Inflammatory macrophage treated with lipopolysaccharide for 1 hour (primary cell): ENCODE measurements around the gene CDH13.
"Not testable (repeated sequence)": the region's sequence is repeated elsewhere in the genome, so short reads cannot be mapped to it uniquely, and the experiment has no call there.

Source experiments
- DNase-seq, 2 donors: peaks; one replicate each; pipeline ENCODE4 v3.0.0-alpha.2; 2020 to 2022

CDH13 gene

DNA sequence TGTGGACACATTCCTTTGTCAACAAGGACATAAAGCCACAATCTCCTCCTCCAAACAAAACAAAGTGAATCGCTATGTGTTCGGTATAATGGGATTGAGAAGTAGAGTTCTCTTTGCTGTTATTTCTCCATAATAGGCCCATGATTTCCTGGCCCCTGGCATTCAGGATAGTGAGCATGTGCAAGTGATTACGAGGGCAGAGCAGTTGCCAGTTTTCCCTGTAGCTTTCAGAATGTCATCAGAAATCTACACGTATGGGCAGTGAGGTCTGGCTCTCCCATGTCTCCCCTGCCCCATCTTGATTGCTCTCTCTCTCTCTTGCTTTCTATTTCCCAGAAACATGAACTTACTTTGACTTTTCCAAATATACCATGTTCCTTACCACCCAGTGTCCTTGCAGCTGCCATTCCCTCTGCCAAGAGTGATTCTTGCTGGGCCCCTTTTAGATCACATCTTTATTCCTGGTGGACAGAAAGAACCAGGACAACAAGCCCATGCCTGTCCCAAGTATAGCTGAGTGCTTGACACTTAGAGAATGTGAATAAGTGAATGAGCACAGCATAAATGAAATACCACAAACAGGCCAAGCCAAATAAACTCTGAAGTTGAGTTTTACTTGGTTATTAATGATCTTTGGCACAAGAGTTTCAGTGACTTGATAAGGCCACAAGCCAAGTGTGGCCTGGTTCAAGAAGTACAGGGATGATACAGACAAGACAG lies 273.1 kb downstream of the CDH13 start:
- no peak for DNase-seq

DNA sequence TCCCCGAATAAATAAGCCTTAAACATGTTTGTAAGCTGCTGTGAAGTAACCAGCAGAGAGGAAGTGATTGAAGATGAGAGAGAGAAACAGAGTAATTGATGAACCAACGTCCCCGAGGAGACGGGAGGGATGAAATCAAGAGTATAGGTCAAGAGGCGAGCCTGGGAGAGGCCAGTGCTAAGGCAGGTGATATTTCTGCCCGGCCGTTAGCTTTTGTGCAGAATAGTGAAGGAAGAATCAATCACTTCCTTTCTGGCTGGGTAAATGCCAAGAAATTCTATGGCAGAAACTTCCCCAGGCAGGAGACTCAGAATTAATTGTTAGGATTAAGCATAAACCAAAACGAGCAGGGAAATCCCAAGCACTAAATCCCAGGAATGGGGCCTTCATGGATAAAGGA lies 273.8 kb downstream of the CDH13 start:
- DNase-seq: no peak

GRCh38 chr16:82911925-82912324 lies 285.2 kb downstream of the CDH13 start:
- no peak for DNase-seq

DNA sequence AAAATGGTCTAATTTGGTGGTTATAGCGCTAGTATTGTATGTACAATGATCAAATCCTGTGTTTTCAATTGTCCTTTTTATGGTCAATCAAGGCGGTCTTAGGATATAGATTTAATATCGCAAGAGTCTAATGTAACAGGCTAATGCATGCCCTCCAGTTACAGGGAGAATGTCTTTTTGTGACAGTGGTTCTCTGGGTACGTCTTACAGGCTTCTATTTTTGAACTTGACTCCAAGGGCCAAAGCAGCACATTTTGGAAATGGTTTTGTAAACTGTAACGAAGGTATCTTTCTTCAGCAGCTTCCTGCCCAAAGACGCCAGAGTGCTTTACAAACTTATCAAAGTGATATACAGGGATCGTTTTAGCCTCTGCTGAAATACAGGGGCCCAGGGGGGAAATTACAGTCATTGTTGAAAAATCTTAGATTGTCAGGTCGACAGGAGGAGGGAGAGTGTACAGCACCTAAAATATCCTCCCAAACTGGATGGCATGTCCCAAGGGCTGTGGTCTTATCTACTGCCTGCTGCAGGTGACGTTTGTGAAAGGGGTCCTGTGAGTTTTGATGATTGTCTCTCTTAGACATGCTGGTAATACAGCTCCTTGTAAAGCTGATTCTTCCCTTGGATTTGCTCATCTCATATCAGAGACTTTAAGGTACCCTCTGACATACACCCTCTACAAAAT lies 288.5 kb downstream of the CDH13 start:
- DNase-seq: no peak

- no peak for DNase-seq
Observed at GRCh38 chr16:82917886-82918595, 291.3 kb downstream of the CDH13 start.

DNA sequence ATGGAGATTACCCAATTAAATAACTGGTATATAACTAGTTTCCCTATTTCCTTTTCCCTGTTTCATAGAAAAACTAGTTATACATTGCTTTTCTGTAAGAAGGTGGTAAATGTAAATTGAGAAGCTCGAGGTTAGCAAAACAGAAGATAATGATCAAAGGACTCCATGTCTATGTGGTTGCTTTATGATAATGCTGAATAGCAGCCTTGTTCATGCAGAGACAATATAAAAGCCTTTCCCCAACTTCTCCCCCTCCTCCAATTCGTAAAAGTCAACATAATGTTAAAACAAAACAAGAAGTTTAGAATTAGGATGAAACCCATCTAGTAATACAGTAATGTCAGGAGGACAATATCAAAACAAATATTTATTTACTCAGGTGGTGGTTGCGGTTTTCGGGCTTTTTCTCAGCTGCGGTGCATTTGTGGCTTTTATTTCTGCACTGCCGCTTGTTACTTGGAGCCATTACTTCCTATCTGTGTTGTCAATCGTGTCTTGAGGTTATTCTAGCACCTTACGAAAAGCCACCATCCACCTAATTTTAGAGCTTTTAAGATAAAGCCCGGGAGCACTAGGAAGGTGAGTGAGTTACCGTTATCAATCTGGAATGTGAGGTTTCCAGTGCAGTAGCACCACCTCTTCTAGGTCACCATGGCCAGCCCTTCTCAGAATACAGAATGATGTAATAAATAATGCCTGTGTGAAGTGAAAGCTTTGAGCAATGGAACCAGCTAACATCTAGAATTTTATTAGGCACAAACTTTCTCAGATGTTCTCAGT lies 297.5 kb downstream of the CDH13 start:
- DNase-seq: no peak

- no peak for DNase-seq
Observed at GRCh38 chr16:82926500-82926899, 299.7 kb downstream of the CDH13 start.

- not testable (repeated sequence) for DNase-seq
Observed at GRCh38 chr16:82933933-82934332, 307.2 kb downstream of the CDH13 start.

GRCh38 chr16:82935766-82936165 lies 309.0 kb downstream of the CDH13 start:
- no peak for DNase-seq

DNA sequence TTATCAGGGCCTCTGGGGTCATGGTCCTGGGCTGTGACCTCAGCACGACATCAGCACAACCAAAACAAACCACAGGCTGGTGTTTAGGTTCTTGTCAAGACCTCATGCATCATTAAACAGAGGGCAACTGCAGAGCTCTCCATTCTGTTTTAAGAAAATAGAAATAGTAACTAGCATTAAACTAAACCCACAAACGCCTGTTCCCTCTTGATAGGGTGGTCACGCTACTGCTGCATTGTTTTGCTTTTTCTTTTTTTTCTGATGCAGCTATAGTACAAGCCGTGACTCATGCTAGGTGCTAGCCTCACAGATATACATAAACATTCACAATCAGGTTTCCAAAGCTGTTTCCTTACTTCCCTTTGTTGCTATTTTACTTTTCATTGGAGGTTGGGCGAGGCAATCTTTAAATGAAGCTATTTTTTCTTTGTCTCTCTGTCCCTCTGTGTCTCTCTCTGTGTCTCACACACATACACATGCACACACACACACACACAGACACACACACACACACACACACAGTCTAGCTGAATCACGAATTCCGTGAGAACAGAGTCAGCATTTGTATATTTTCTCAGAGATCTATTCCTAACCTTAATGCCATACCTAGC lies 310.3 kb downstream of the CDH13 start:
- no peak for DNase-seq

GRCh38 chr16:82937926-82938520 lies 311.3 kb downstream of the CDH13 start:
- no peak for DNase-seq

DNA sequence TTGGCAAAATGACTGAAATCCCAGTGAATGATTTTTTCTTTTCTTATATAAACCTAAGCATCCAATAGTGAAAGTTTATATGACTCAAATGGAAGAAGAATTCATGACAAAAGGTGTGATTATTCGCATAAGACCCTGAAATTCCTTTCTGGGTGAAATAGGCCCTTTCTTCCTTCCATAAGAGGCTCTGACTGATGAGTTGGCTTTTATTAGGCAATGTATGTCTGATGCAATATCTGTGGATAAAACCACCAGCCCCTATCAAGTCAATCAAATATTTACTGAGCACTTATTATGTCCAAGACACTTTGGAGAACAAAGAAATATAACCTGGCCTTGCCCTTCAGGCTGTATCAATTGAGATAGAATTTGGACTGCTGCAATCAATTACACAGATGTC lies 316.6 kb downstream of the CDH13 start:
- DNase-seq: no peak

DNA sequence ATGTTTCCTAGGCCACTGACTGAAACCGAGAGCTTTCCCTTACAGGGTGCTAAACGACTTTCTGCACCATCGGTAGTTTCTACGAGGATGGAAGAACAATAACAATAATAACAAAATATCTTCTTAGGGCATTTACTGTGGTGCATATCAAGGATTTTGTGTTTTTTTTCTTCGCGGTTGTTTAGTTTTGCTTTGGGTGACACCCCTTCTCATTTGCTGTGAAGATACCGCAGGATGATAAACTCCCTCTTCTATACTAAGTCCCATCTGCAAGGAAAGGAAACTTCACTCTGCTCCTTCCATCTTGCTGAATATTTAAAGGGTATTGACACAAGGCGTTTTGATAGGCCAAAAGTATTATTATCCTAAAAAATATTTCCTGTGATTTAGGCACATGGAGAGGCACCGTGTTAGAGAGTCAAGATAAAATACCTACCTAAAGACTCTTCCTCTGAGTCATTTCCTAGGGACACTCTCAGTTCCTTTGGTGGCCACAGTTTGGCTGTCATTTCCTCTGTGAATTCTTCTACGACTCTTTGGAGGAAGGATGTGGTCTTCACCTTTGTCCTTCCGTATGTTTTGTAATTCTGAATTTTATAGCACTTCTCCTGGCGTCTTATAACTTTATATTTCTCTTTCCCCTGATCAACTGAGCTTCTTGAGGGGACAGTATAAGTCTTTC lies 318.8 kb downstream of the CDH13 start:
- DNase-seq: no peak

GRCh38 chr16:82947698-82948097 lies 320.9 kb downstream of the CDH13 start:
- no peak for DNase-seq

DNA sequence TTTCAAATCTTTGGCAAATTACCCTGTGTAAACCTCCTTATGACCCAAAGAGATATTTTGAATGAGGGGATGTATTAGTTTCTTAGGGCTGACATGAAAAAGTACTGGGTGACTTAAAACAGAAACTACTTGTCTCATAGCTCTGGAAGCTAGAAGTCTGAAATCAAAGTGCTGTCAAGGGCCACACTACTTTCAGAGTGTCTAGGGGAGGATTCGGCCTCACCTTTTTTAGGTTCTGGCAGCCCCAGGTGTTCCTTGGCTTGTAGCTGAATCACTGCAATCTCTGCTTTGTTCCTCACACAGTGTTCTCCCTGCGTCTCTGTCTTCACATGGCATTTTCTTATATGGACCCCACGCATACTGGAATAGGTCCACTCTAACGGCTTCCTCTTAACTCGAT lies 322.2 kb downstream of the CDH13 start:
- DNase-seq: no peak

DNA sequence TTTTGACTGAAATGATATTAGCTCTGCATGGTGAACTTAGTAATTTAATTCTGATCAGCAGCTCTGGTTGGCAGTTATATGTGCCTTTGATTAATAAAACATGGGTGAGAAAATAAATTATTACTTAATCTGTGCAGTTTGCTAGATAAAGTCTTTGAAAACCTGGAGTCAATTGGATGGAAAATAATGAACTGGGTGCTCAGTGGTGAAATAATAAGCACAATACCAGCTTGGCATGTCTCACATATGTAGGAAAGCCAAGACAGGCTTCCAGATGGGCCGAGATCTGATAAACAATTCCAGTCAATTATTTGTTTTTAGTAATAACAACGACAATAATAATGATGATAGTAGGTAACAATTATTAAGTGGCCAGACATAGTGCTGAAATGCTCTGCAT lies 326.7 kb downstream of the CDH13 start:
- no peak for DNase-seq

DNA sequence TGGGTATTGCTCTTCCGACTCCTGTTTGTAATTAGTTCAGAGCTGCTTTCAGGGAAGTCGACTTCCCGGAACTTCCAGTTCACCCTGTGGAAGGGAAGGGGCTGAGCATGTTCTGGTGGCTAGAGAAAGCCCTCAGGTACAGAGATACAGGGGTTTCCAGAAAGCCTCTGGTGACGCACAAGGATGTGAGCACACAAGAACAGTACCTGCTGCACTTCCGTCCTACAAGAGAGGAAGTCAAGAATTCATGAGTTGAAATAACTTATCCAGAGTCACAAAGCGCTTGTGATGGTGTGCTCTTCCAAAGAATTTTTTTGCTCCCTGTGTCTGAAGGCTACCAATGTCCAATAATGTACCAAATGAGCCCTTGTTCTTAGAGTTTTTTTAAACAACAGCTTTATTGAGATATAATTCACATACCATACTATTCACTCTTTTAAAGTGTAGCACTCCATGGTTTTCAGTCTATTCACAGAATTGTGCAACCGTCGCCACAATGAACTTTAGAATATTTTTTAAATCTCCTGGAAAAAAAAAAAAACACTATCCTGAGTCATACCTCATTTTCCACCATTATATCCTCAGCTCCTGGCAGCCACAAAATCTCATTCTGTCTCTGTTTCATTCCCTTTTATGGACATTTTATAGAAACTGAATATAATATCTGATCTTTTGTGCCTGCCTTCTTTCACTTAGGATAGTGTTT lies 327.6 kb downstream of the CDH13 start:
- no peak for DNase-seq

DNA sequence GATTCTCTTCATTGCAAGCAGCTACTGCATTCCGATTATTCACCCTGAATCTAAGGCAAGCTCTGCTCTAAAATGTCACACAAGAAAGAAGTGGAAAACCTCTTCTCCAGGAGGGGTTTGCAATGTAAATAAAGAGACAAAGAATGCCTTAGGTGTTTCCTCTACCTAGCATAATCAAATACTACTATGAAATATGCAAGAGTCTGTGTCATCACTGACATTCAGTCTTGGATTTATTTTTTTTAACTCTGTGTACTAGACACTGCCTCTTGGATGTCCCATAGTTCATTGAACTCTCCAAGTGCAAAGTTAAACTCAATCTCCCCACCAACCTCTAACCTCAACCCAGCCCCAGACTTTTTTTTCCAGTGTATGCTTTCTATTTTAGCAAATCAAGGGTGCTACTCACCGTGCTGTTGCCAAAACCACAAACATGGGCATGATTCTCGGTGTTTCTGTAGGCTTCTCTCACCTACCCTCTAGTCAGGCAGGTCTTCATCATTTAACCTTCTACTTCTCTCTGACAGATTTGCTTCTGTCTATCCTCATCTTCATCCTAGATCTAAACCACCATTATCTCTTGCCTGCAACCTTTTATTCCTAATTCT lies 329.1 kb downstream of the CDH13 start:
- no peak for DNase-seq

DNA sequence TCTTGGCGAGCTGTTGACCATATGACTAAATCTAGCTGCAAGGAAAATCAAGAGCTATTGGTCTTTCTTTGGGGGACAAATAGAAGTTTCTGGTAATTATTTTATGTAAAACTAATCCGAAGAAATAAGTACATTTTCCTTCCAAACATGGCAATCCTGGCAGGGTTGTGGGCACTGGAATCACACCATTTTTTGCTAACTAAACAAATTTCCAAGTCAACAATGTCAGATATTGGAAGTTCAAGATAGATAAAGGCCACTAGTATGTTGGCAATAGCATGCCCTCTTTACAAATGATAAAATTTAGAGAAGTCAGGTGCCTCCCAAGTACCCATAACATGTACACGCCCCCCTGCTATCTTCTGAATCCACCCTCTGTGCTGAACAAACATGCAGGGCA lies 330.4 kb downstream of the CDH13 start:
- DNase-seq: no peak

DNA sequence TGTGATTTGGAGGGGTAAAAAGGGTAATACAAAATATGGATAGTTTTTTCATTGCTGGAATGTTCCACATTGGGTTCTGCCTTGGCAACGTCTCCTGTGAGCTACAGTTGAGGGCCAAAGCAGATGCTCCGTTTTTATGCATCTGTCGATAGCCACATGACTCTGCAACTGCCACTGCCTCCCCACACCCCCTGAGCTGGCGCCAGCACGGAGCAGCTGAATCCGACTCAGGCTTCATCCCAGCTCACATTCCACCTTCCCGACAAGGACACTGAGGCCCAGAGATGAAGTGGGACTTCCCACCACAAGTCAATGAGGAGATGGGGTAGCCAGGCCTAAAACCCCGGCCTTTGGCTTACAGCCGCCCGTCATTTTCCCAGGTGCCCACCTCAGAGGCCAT lies 334.1 kb downstream of the CDH13 start:
- no peak for DNase-seq

- DNase-seq: no peak
Observed at GRCh38 chr16:82963653-82964052, 336.9 kb downstream of the CDH13 start.
